ELF-1 (cell line): Measurements from ENCODE around the gene HIGD1A.

Source experiments
- DNase-seq: peaks from one replicate; pipeline ENCODE4 v3.0.0-alpha.2; 2016; ENCODE audit warnings: low read depth, low spot score

HIGD1A gene

GRCh38 chr3:42755681-42756578 is 48.4 kb downstream of the HIGD1A start:
- peak; percentile 53 for DNase-seq

GRCh38 chr3:42753757-42754156 is 50.5 kb downstream of the HIGD1A start:
- DNase-seq, result no peak

- no peak for DNase-seq
These were observed 51.3 kb downstream of the HIGD1A start for GRCh38 chr3:42752961-42753360.

- DNase-seq, result no peak
These were observed 51.8 kb downstream of the HIGD1A start for GRCh38 chr3:42752441-42752840.

- DNase-seq, result peak; percentile 55
These were observed 52.7 kb downstream of the HIGD1A start for GRCh38 chr3:42751609-42752008.

GRCh38 chr3:42750834-42751233 is 53.5 kb downstream of the HIGD1A start:
- DNase-seq, result no peak

- DNase-seq, result peak; percentile 94
These were observed 54.5 kb downstream of the HIGD1A start for GRCh38 chr3:42749753-42750231.

GRCh38 chr3:42749025-42749752 is 55.1 kb downstream of the HIGD1A start:
- no peak for DNase-seq

- no peak for DNase-seq
These were observed 56.7 kb downstream of the HIGD1A start for GRCh38 chr3:42747581-42747980.

GRCh38 chr3:42746455-42747450 is 57.5 kb downstream of the HIGD1A start:
- peak; percentile 51 for DNase-seq

GRCh38 chr3:42745776-42746454 is 58.4 kb downstream of the HIGD1A start:
- DNase-seq, result peak; percentile 49

- no peak for DNase-seq
These were observed 59.0 kb downstream of the HIGD1A start for GRCh38 chr3:42745291-42745745.

GRCh38 chr3:42743204-42743995 is 60.9 kb downstream of the HIGD1A start:
- DNase-seq, result no peak

GRCh38 chr3:42742688-42743087 is 61.6 kb downstream of the HIGD1A start:
- no peak for DNase-seq

- DNase-seq, result no peak
These were observed 62.0 kb downstream of the HIGD1A start for GRCh38 chr3:42742259-42742658.

- DNase-seq, result no peak
These were observed 62.5 kb downstream of the HIGD1A start for GRCh38 chr3:42741796-42742195.

- DNase-seq, result peak; percentile 44
These were observed 64.7 kb downstream of the HIGD1A start for GRCh38 chr3:42739401-42740158.

- DNase-seq, result no peak
These were observed 67.8 kb downstream of the HIGD1A start for GRCh38 chr3:42736531-42736930.

GRCh38 chr3:42736081-42736480 is 68.2 kb downstream of the HIGD1A start:
- peak; percentile 58 for DNase-seq
